GM19467 (cell line): ENCODE measurements around the gene IL12RB2.

Experiments
- ATAC-seq: cut with Tn5 transposase; IDR thresholded peaks from one replicate; pipeline ENCODE4 v1.9.1; 2021; ENCODE audit warnings: mild to moderate bottlenecking, moderate library complexity; ENCODE audit not compliant: unreplicated experiment

The IL12RB2 gene

DNA sequence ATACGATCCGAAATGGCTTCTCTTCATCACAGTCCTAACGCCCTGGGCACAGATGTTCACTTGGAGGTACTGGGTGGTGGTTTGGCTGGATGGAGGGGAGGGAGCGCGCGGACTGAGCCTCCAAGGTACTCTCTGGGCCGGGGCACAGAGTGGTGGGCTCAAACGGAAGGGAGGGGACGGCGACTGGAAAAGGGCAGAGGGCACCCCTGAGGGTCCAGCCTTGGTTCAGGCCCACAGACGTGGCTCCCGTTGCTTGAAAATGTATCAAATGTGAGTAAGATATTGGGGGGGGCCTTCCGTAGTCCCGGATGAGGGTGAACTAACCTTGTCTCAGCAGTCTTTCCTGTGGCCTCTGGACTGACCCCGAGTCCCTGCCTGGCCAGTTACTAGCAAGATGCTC is 463 bp downstream of the IL12RB2 start:
- ATAC-seq, result no peak

DNA sequence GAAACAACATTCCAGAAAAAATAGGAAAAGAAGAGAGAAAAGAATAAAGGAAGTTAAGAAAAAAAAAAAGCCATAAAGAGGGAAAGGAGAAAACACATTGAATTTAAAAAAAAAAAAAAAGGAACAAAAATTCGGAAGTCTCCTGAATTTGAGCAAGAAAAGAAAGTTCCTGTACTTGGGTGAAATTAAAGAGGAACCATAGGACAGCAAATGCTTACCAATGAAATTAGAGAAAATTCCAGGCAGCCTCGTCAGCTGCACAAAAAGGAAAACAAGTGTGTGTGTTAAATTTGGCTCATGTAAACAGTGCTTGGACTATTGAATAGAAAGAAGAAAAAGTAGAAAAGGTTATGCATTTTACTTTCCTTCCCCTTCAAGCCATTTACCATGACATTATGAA is 4.9 kb downstream of the IL12RB2 start:
- ATAC-seq, result no peak

DNA sequence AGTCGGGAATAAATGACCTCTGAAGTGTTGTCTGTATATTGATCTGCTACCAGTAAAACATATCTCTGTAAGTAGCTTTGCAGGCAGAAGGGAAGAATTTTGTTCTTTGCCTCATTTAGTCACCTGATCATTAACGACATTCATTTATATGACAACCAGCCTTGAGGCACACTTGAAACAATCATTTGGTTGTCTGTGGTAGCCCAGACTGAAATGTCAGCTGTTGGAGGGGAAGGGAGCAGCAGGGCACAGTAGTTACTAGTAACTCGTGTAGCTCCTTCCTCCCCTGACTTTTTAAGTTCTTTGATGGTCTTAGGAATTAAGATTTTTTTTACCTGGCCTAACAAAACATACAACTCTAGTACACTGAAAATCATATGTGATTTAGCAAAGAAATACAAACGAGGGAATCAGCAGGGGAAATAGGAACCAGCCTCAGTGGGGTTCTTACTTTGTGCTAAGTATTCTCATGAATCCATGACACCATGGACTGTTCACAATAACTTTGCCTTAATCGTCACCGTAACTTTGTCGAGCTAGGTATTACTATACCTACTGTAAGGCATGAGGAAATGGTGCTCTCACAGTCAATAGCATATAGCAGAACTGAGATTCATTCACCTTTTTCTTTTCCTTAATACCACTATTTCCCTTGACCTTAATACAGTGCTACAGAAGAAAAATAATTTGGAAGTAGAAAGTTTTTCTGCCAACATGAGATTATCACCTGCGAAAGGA is 6.4 kb downstream of the IL12RB2 start:
- no peak for ATAC-seq

DNA sequence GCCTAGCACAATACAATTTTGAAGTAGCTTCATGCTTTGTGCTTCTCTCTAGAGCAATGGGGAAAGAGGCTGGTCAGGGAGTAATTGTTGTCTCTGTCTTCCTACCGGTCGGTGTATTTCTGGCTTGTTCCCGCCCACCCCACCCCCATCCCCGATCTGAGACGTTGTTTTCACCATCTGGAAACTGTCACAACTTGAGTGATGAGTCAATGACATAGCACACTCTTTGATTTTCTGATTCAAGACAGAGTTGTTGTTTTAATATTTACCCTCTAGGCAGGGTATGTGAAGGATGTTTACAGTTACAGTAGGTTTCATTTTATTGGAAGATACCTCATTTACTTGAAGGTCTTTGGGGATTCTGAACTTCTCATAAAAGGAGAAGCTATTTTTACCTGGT is 7.0 kb downstream of the IL12RB2 start:
- no peak for ATAC-seq

DNA sequence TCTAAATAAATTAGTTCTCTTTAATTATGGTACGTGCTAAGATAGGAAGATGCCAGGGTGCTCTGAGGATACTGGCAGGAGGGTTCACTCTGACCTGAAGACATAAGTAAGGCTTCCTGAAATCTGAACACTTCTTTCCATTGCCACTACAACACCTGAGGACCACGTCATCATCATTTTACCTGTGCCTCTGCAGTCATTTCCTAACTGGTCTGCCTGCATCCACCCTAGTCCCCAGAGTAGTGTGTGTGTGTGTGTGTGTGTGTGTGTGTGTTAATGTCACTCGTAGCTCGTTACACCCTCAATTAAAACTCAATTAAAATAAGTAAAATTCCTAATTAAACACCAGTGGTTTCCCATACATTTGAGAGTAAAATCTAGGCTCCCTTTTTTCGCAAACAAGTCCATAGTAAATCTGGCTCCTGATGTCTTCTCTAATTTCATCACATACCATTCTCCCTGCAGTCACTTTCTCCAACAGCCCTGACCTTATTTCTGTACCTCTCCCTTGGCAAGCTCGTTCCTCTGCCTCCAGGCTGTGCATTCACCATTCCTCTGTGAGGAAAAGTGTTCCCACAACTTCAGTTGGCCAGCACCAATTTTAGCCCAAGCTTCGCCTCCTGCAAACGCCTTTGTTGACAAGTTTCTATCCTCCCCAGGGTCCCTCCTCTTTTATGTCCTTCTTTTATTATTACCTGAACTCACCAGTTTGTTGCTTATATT is 8.7 kb downstream of the IL12RB2 start:
- no peak for ATAC-seq

DNA sequence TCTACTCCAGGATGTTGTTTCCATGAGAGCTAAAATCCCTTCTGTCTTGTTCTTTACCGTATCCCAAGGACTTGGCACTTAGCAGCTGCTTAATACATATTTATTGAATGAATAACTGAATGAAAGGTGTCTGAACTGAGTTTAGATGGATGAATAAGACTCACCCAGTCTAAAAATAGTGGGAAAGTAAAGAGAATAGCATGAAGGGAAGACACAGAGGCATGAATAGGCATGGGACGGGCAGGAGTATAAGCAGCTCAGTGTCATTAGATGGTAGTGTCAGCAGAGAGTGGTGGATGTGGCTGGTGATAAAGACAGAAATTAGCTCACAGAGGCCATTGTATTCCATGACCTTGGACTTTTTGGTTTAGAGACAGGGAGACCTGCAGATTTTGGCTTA is 9.2 kb downstream of the IL12RB2 start:
- ATAC-seq, result no peak

DNA sequence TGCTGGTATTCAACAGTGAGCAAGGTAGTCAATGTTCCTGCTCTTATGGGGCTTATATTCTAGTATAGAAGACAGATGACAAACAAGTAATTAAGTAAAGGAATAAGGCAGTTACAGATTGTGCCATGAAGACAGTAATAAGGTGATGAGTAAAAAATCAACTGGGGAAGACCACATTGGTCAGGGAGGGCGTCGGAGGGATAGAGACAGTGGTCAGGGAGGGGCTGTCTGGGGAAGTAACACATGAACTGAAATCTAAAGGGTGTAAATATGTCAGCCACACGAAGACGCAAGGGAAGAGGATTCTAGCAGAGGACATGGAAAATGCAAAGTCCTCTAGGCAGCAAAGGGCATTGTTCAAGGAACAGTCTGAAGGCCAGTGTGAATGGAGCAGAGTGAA is 10.1 kb downstream of the IL12RB2 start:
- ATAC-seq, result no peak

DNA sequence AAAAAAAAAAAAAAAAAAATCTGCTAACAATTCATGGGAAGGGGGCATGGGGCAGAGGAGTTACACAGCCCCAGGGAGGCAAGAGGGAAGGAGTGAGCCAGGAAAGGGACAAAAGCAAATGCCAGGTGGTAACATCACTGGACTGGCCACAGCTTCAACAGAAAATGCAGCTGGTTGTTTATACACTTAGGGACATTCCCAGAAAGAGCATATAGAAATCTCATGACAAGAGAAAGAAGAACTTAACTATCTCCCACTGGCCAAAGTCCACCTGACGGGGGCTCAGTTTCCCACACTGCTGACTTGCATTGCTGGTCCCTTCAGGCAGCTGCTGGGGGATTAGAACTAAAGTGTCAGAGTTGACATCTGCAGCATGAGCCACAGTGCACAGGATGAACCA is 14.8 kb downstream of the IL12RB2 start:
- ATAC-seq, result no peak

DNA sequence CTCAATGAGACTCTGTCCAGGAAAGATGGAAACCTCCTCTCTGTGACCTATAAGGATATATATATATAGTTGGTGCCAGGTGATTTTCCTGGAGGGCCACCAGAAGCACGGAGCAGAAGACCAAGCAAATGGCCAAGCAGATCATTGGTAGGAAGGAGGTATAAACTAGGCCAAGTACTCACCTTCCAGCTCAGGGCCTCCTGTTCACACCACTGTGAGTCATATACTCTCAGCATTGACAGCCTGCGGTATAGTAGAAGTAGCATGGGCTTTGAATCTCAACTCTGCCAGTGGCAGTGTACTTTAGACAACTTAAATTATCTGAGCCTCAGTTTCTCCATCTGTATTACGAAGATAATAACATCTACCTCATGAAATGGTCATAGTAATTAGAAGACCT is 15.4 kb downstream of the IL12RB2 start:
- ATAC-seq, result no peak

DNA sequence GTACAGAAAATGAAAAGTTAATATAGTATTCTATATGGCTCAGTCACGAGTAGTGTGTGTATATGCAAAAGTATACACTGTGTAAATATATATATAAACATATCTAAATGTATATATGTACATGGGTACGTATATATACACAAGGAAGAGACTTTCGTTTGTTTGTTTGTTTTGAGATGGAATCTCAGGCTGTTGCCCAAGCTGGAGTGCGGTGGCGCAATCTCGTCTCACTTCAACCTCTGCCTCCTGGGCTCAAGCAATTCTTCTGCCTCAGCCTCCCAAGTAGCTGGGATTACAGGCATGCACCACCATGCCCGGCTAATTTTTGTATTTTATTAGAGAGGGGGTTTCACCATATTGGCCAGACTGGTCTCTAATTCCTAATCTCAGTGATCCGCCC is 16.4 kb downstream of the IL12RB2 start:
- no peak for ATAC-seq

DNA sequence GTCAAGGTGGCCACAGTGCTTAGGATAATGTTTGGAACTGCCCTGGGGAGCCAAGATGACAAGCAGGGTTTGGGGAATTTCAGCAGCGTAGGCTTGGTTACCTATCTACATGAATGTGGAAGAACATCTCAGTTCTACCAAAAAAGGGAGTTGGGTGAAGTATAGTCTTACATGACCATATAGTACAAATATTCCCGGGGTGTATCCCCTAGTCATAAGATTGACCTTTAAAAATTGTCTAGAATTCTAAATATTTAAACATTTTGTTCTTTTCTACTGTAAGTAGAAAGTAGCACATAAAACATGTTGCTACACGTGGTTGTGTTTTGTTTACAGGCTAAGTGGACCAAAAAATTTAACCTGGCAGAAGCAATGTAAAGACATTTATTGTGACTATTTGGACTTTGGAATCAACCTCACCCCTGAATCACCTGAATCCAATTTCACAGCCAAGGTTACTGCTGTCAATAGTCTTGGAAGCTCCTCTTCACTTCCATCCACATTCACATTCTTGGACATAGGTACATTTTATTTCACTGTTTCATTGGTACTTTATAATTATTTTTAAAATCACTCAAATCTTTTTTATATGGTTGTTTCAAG is 20.3 kb downstream of the IL12RB2 start:
- no peak for ATAC-seq

DNA sequence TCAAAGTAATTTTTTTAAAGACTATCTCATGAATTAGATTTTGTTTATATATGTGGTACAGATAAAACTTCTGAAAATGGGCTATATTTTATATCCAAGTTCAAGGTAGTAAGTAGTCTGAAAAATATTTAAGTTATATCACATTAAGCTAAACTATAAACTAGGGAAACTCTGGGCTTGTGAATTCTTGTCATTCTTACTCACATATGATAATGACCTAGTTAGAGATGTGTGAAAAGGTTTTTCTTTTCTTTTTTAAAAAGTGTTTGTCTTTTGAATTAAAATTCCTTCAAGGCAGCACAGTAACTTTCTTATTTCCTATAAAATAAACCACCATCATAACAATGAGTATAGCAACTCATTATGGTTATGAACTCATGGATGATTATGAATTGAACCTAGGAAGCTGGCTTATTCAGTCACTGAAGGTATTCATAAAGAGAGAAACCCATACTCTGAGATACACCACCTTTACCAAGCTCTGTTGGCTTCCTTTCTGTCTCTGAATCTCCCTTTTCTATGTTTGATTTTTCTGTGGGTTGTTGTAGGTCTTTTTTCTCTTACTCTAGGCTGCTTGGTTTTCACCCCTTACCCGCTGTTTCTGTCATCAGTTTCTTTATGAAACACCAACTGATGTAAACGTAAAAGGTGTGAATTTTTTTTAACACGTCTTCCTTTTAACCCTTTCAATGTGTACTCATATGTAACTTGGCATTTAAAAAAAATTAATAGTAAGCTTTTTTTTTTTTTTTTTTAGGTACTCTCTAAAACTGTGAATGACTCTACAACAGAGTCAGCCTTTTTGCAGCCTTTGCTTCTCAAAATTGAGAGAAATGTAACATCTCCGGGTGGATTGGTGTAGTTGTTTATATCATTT is 25.2 kb downstream of the IL12RB2 start:
- peak; percentile 90 for ATAC-seq

DNA sequence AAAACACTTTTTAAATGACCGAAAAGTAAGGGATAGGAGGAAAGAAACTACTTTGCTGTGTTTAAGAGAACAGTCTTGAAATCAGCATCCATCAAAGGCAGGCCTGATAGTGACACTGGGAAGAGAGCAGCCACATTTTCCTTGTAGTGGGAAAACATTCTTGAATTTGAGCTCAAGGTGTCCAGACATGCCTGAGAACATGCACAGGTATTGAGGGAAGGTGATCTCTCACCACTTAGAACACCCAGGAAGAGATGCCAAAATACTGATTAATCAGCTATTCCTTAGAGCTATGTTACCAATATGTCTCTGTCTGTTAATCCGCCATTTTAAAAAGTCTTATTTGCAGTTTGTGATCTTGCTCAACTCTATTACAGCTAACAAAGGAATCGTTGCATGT is 25.9 kb downstream of the IL12RB2 start:
- ATAC-seq, result no peak

DNA sequence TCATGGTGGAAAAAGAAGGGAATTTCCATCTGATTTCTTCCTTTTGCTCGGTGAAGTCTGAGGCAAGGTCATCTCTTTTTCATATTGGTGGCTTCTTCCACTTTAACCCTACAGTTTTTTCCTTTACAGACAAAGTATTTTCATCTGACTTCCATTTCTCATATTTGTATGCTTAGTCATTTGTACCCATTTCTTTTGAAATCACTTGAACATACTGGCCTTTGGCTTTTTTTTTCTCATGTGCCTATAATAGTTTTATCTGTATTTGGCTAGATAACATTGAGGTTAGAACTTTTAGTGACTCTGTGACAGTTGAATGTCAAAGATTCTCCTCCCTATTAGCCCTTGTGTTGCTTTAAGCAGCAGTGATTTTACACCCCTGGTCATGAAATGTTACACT is 27.7 kb downstream of the IL12RB2 start:
- ATAC-seq, result no peak

DNA sequence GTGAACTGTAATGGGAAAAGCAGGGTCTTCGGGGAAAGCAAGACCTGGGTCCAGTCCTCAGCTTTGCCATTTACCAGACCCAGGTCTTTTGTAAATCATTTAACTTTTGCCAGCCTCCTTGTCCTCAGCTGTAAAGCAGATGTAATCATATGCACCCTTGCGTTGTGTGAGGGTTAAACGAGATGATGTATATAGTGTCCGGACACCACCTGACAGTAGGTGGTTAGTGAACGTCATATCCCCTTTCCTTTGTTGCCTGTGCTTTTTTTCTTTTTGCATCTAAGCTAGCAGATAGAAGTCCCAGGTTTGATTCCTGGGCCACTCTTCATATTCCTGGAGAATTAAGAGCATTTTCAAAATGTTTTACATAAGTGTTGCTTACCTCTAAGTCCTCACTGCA is 28.5 kb downstream of the IL12RB2 start:
- no peak for ATAC-seq

DNA sequence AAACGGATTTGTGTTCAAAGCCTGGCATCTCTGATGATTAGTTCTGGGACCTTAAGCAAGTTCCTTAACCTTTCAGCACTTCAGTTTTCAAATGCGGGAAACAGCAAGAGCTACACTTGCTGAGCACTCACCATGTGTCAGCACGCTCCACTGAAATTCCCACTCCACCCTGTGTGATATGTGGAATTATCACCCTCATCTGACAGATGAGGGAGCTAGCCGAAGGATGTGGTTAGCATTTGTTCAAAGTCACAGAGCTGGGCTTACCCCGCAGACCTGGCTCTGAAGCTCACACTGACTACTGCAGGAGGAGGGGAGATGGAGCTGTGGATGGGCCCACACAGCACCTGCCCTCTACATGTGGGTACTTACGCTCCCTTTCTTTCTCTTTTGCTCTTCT is 29.1 kb downstream of the IL12RB2 start:
- no peak for ATAC-seq

DNA sequence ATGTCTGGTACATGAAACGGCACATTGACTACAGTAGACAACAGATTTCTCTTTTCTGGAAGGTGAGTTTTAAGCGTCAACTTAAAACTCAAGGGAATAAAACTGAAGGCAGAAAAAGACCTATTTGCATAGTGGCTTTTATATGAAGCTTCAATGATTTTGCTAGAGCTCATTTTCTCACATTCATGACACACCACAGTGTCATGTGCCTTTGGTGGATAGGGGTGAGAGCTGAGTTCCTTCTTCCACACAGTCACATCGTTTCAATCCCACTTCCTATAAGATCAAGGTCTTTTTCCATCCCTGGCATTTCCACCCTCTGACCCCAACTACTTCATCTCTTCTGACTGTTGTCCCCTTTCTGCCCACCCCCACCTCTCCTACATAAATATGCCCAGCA is 31.0 kb downstream of the IL12RB2 start:
- ATAC-seq, result no peak

DNA sequence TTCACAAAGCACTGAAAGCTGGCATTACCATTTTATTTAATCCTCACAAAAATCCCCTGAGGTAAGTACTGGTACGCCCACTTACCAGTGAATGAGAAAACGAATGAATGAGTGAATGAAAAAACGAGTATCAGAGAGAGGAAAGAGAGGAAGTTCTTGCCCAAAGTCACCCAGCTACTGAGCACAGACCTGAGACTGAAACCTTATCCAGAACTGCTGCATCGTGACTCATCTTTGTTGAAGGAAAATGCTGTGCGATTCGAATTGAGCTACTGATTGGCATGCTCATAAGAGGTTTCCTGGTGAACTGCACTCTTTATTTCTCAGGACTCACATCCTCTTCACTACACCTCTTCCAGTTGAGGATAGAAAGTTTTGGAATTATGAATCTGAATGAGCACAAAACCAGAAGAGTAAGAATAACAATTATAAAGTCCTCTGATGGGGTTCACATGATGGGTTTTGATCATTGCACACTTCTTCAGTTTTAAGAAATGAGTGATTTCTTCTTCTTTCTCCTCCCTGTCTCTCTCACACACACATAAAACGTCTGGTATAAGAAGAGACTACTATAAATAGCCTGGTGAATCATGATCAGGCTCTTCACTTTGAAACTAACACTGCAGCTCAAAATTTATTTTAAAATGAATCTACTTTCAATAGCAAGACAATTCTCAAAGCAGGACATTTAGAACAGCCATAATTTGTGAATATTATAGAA is 32.1 kb downstream of the IL12RB2 start:
- no peak for ATAC-seq

DNA sequence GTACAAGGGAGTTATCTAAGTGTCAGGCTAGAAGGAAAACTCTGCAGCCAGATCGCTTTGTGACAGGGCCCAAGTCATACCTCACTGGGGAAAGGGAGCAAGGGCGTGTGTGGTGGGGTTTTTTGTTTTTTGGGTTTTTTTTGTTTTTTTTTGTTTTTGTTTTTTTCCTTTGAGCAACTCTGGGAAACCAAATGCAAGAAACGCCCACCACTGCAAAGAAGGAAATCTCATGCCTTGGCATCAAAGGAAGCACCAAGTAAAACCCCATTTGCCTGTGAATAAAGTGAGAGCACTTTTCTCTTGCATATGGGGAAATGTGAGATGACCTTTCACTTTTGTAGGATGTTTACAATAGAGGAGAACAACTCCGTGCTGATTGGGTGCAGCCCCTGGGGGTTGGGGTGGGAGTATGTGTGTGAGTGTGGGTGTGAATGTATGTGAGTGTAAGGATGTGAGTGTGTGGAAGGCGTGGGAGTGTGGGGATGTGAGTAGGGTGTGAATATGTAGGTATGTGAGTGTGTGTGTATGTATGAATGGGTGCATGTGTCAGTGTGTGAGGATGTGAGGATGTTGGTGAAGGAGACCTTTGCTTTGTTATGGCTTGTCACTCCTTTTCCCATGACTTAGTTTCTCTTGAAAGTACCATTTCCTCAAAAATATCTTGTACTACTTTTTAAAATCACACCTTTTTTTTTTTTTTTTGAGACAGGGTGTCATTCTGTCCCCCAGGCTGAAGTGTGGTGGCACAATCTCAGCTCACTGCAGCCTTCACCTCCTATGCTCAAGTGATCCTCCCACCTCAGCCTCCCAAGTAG is 34.6 kb downstream of the IL12RB2 start:
- ATAC-seq, result peak; percentile 31

DNA sequence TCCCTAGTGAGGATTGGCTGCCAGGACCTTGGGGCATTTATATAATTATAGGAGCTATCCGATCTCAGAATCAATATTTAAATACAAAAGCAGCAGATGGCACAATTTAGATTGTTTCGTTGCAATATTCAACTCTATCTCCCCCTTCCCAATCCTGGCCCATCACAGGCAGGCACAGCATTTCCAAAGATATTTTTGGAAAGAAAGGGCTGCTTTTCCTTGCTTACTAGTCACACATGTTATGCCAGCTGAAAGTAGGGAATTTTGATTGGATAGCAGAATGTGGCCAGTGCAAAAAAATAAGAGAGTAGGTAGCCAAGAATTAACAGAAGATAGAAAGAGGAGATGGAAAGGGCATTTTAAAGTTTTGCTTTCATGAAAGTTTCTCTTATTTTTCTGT is 37.9 kb downstream of the IL12RB2 start:
- ATAC-seq, result no peak
